ENCODE measurements around the gene TRMT61B.

GRCh38 chr2:28896906-28897305 is 26.8 kb upstream of the TRMT61B start:
- TF ChIP-seq TOE1 (IDR thresholded peaks at IDR 0.05; ENCODE audit: borderline replicate concordance), result no peak
- TF ChIP-seq TOE1 (CRISPR knock-in tag; IDR thresholded peaks at IDR 0.05; ENCODE audit: borderline replicate concordance, low read depth), result no peak
- TF ChIP-seq PATZ1 (CRISPR knock-in tag; IDR thresholded peaks at IDR 0.05; ENCODE audit: borderline replicate concordance), result no peak
- TF ChIP-seq EP300 (IDR thresholded peaks at IDR 0.05; ENCODE audit: low read length), result no peak
- no peak for TF ChIP-seq SIN3A (IDR thresholded peaks at IDR 0.05; ENCODE audit: borderline replicate concordance in 2 of 2, control insufficient read depth in 1 of 2, low read depth in 2 of 2, low read length in 2 of 2)
- no peak for TF ChIP-seq ARID1B (IDR thresholded peaks at IDR 0.05)
- TF ChIP-seq ZNF398 (CRISPR knock-in tag; IDR thresholded peaks at IDR 0.05), result no peak
